Tibial artery (tissue), 4 donors: ENCODE data around the gene RNGTT.
"Not testable (repeated sequence)": the region's sequence is repeated elsewhere in the genome, so short reads cannot be mapped to it uniquely, and the experiment has no call there.

Source experiments
- DNase-seq, 2 donors: peaks; one replicate each; pipeline ENCODE4 v3.0.0-alpha.2; 2019
- H3K27ac ChIP-seq, 2 donors: fragments of 200-600 bp; sonication (generic) in 1 of 2; 1 replicate in 1 of 2; 2 replicates in 1 of 2; pipeline ENCODE4 v1.5.1; 2018 to 2019; ENCODE audit warnings: mild to moderate bottlenecking in 1 of 2
- H3K27me3 ChIP-seq, 2 donors: fragments of 200-600 bp; sonication (generic) in 1 of 2; one replicate each; pipeline versions ENCODE4 v1.5.1 to v1.6.0; 2016 to 2019
- H3K36me3 ChIP-seq, 3 donors: fragments of 200-600 bp; sonication (generic) in 2 of 3; one replicate each; pipeline ENCODE4 v1.5.1; 2016 to 2019; ENCODE audit warnings: mild to moderate bottlenecking in 2 of 3
- H3K4me1 ChIP-seq, 4 donors: fragments of 200-600 bp; sonication (generic) in 2 of 4; 1 replicate in 3 of 4; 2 replicates in 1 of 4; pipeline ENCODE4 v1.5.1; 2016 to 2019
- H3K4me3 ChIP-seq, 2 donors: fragments of 200-600 bp; sonication (generic) in 1 of 2; 1 replicate in 1 of 2; 2 replicates in 1 of 2; pipeline ENCODE4 v1.5.1; 2018 to 2019; ENCODE audit warnings: mild to moderate bottlenecking in 2 of 2
- H3K9me3 ChIP-seq, 3 donors: fragments of 200-600 bp; sonication (generic) in 1 of 3; one replicate each; pipeline ENCODE4 v1.5.1; 2016 to 2019
- CTCF ChIP-seq, 2 experiments: fragments of 200-600 bp in 1 of 2; fragments of 450-650 bp in 1 of 2; IDR thresholded peaks; one replicate each; pipeline ENCODE4 v1.5.1; 2017 to 2019; ENCODE audit warnings: antibody characterized with exemption in 2 of 2, mild to moderate bottlenecking in 1 of 2, moderate library complexity in 1 of 2
- intact Hi-C: fragments of 100-400 bp; cut with DNase I; formaldehyde crosslinking; loops from one replicate; pipeline ENCODE4 v1.15.0; 2023; ENCODE audit warnings: low total_unique reads

RNGTT gene

GRCh38 chr6:88983532-88983931, 20.1 kb upstream of the RNGTT start:
- TF ChIP-seq CTCF (IDR thresholded peaks at IDR 0.05): peak; percentile 49 to 60
- no peaks in the 10 kb centered on the region for H3K27me3 ChIP-seq
- peaks cover 0 to 7% (median 4%) of the 10 kb centered on the region in 4 donors for H3K4me1 ChIP-seq
- no peak for DNase-seq
- H3K27ac ChIP-seq: no peak overlapping the region
- H3K36me3 ChIP-seq: no peaks in the 10 kb centered on the region
- H3K4me3 ChIP-seq: no peak overlapping the region
- H3K9me3 ChIP-seq: no peaks in the 10 kb centered on the region
- intact Hi-C loops: loop anchor here (5.0 kb wide), 2 partner anchors 99 to 259 kb away; partner anchors contain the start of gene PNRC1

GRCh38 chr6:88983129-88983528, 19.7 kb upstream of the RNGTT start:
- H3K4me3 ChIP-seq, H3K4me1 ChIP-seq, H3K9me3 ChIP-seq, H3K36me3 ChIP-seq, H3K27me3 ChIP-seq, H3K27ac ChIP-seq, DNase-seq: not testable (repeated sequence)
- intact Hi-C loops: loop anchor here (5.0 kb wide), 2 partner anchors 99 to 259 kb away; partner anchors contain the start of gene PNRC1

GRCh38 chr6:88982720-88983119, 19.3 kb upstream of the RNGTT start:
- TF ChIP-seq CTCF (IDR thresholded peaks at IDR 0.05): peak; percentile 59 to 88
- Histone ChIP-seq H3K4me3 (no peak overlapping the region), H3K27ac (no peak overlapping the region), H3K9me3 (no peaks in the 10 kb centered on the region), H3K36me3 (no peaks in the 10 kb centered on the region), H3K27me3 (no peaks in the 10 kb centered on the region), H3K4me1 (peaks cover 0 to 7% (median 4%) of the 10 kb centered on the region in 4 donors)
- DNase-seq: peak; percentile 81 to 83
- intact Hi-C loops: loop anchor here (5.0 kb wide), 2 partner anchors 100 to 260 kb away; partner anchors contain the start of gene PNRC1

GRCh38 chr6:88975369-88975768, 12.0 kb upstream of the RNGTT start:
- Histone ChIP-seq H3K9me3 (no peaks in the 10 kb centered on the region), H3K36me3 (no peaks in the 10 kb centered on the region), H3K27me3 (no peaks in the 10 kb centered on the region), H3K27ac (no peak overlapping the region), H3K4me1 (no peaks in the 10 kb centered on the region), H3K4me3 (no peak overlapping the region)
- DNase-seq: no peak
- TF ChIP-seq CTCF (IDR thresholded peaks at IDR 0.05): no peak
- intact Hi-C loops: no loop called here

GRCh38 chr6:88972504-88973423, 9.3 kb upstream of the RNGTT start:
- intact Hi-C loops: no loop called here

More at GRCh38 chr6:88972504-88973423, 9.3 kb upstream of the RNGTT start:
- no peak overlapping the region for H3K4me3 ChIP-seq
- no peaks in the 10 kb centered on the region for H3K36me3 ChIP-seq
- no peak overlapping the region for H3K27ac ChIP-seq
- no peaks in the 10 kb centered on the region for H3K27me3 ChIP-seq
- TF ChIP-seq CTCF (IDR thresholded peaks at IDR 0.05): no peak
- DNase-seq: no peak
- H3K9me3 ChIP-seq: no peaks in the 10 kb centered on the region
- H3K4me1 ChIP-seq: no peaks in the 10 kb centered on the region
